Lower leg skin (tissue), 4 donors: Measurements from ENCODE around the gene LYPLA2. TPM values are rescaled to one million over a fixed set of nuclear protein-coding genes. Genes with fewer than 3 reads are reported as not detected.
"Not testable (repeated sequence)": the region's sequence is repeated elsewhere in the genome, so short reads cannot be mapped to it uniquely, and the experiment has no call there.

Source experiments
- DNase-seq, 2 donors: peaks; one replicate each; pipeline ENCODE4 v3.0.0-alpha.2; 2019; ENCODE audit warnings: low spot score in 2 of 2
- H3K4me3 ChIP-seq: fragments of 200-600 bp; sonication (generic); 2 replicates; pipeline ENCODE4 v1.5.1; 2017; ENCODE audit warnings: mild to moderate bottlenecking, low read depth; ENCODE audit not compliant: poor library complexity, severe bottlenecking
- POLR2A ChIP-seq, 2 donors: fragments of 450-650 bp; IDR thresholded peaks; one replicate each; pipeline ENCODE4 v1.6.1; 2016 to 2017; ENCODE audit warnings: antibody characterized with exemption in 2 of 2, mild to moderate bottlenecking in 1 of 2, moderate library complexity in 1 of 2
- WGBS, 2 donors: methylation state at CpG; one replicate each; pipeline ENCODE4 v1.1.5; 2018; 5-methylcytosine and 5-hydroxymethylcytosine counted together
- intact Hi-C: fragments of 100-400 bp; cut with DNase I; formaldehyde crosslinking; loops from one replicate; pipeline ENCODE4 v1.15.0; 2023; ENCODE audit warnings: low total_unique reads
- total RNA-seq, 4 donors: library from RNA; depleted of rRNA; stranded (reverse); fragments of >200 nt; gene quantifications; one replicate each; pipeline ENCODE4 v1.1.0, GENCODE V29; 2016
- TF ChIP-seq, protein P1 (sequence below), 3 donors: fragments of 450-650 bp; IDR thresholded peaks; one replicate each; pipeline ENCODE4 v1.5.1; 2016; ENCODE audit warnings: antibody characterized with exemption in 3 of 3, mild to moderate bottlenecking in 3 of 3, moderate library complexity in 2 of 3

LYPLA2 gene
- total RNA-seq, 4 donors from 2014 or later, result 57.6 to 76.0 (median 66.7) TPM

DNA sequence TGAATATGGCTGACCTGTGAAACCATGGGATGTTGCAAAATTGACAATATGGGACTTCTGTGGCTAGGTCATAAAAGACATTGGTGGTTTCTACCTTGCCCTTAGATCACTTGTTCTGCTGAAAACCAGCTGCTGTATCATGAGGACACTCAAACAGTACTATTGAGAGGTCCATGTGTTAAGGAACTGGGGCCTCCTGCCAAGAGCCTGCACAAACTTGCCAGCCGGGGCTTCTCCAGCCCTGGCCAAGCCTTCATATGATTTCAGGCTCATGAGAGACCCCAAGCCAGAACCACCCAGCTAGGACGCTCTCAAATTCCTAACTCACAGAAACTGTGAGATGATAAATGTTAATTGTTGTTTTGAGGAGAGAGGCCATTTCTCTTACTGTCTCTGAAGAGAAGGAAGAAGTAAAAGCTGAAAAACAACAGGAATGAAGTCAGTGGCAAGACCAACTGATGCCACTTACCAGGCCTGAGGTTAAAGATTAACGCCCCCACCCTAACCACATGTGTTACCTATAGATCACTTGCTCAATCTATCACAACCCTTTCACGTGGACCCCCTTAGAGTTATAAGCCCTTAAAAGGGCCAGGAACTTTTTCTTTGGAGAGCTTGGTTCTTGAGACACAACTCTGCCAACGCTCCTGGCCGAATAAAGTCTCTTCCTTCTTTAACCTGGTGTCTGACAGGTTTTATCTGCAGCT, 16.6 kb upstream of the LYPLA2 start:
- TF ChIP-seq, protein P1, sequence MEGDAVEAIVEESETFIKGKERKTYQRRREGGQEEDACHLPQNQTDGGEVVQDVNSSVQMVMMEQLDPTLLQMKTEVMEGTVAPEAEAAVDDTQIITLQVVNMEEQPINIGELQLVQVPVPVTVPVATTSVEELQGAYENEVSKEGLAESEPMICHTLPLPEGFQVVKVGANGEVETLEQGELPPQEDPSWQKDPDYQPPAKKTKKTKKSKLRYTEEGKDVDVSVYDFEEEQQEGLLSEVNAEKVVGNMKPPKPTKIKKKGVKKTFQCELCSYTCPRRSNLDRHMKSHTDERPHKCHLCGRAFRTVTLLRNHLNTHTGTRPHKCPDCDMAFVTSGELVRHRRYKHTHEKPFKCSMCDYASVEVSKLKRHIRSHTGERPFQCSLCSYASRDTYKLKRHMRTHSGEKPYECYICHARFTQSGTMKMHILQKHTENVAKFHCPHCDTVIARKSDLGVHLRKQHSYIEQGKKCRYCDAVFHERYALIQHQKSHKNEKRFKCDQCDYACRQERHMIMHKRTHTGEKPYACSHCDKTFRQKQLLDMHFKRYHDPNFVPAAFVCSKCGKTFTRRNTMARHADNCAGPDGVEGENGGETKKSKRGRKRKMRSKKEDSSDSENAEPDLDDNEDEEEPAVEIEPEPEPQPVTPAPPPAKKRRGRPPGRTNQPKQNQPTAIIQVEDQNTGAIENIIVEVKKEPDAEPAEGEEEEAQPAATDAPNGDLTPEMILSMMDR (IDR thresholded peaks at IDR 0.05), result no peak
- no peak for TF ChIP-seq POLR2A (IDR thresholded peaks at IDR 0.05)
- no peak overlapping the region for H3K4me3 ChIP-seq
- 82% methylated on average over 6 of the region's 6 CpGs for WGBS, 2 donors
- intact Hi-C loops, result no loop called here
- DNase-seq, result peak in 1 of 2 donors; percentile 53

- 83 to 96% methylated on average over 2 of the region's 2 CpGs for WGBS, 2 donors
- intact Hi-C loops, result no loop called here
These were observed 14.7 kb upstream of the LYPLA2 start for GRCh38 chr1:23776217-23776616.

DNA sequence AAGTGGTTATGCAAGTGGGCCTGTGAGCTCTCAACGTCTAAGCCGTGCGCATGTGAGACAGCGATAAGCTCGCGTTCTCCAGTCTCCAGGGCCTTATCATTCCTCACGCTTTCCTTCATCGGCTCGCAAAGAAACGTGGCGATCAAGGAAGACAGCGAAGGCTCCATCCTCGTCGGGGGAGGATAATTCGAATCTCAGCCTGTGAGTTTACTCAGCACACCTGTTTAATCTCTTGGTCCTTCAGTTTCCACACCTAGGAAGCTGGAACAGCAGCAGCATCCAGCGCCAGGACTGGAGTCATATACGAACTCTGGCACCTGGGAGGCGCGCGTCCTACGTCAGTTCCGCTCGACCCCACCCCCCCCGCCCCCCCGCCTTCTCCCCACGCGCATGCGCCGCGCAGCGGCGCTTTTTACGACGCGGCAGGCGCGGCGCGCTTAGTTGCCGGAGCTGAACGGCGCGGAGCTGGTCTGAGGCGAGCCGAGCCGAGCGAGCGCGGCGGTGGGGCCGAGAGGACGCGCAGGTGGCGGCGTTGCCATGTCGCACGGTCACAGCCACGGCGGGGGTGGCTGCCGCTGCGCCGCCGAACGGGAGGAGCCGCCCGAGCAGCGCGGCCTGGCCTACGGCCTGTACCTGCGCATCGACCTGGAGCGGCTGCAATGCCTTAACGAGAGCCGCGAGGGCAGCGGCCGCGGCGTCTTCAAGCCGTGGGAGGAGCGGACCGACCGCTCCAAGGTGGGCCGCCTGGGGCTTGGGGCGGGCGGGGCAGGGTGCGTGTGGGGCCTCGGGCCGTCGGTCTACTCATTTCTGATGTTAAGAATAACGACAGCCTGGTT, 12.7 kb upstream of the LYPLA2 start, which contains the start of gene PITHD1:
TSS of gene PITHD1 (plus strand) at position 440 of the 836 bp plus-strand sequence. CDS start at position 538, 98 bp downstream.
- intact Hi-C loops, result no loop called here
- peak within 1 kb of the TSS; percentile 65 for H3K4me3 ChIP-seq
- TF ChIP-seq, protein P1 (IDR thresholded peaks at IDR 0.05), result no peak
- 0% methylated on average over 33 to 56 of the region's 91 CpGs for WGBS, 2 donors
- DNase-seq, result peak; percentile 63 to 94

More at GRCh38 chr1:23776217-23776616, 14.7 kb upstream of the LYPLA2 start:
- no peak overlapping the region for H3K4me3 ChIP-seq
- no peak for TF ChIP-seq POLR2A (IDR thresholded peaks at IDR 0.05)
- TF ChIP-seq, protein P1 (IDR thresholded peaks at IDR 0.05), result no peak
- DNase-seq, result no peak

GRCh38 chr1:23779826-23780371, 11.0 kb upstream of the LYPLA2 start:
- intact Hi-C loops, result no loop called here

GRCh38 chr1:23783141-23783540, 7.8 kb upstream of the LYPLA2 start:
- H3K4me3 ChIP-seq, DNase-seq, intact Hi-C loops: not testable (repeated sequence)
- 95 to 96% methylated on average over 11 of the region's 11 CpGs for WGBS, 2 donors

More at GRCh38 chr1:23779826-23780371, 11.0 kb upstream of the LYPLA2 start:
- no peak for DNase-seq
- 50 to 54% methylated on average over 3 of the region's 3 CpGs for WGBS, 2 donors
- TF ChIP-seq, protein P1 (IDR thresholded peaks at IDR 0.05), result no peak
- TF ChIP-seq POLR2A (IDR thresholded peaks at IDR 0.05), result no peak
- H3K4me3 ChIP-seq, result no peak overlapping the region

- 82 to 88% methylated on average over 4 of the region's 4 CpGs for WGBS, 2 donors
- TF ChIP-seq, protein P1 (IDR thresholded peaks at IDR 0.05), result no peak
- TF ChIP-seq POLR2A (IDR thresholded peaks at IDR 0.05), result no peak
- DNase-seq, result no peak
- intact Hi-C loops, result no loop called here
- no peak overlapping the region for H3K4me3 ChIP-seq
These were observed 6.1 kb upstream of the LYPLA2 start for GRCh38 chr1:23784846-23785245.
